Activated CD4-positive, alpha-beta T cell treated with anti-CD3 and anti-CD28 coated beads, Interleukin-2, Interleukin-6, amounts not matched to agents 100 ng/mL and 50 ng/mL, durations not matched to agents 16 hours and 8 hours (primary cell): Measurements from ENCODE around the gene ALPI.
"Not testable (repeated sequence)": the region's sequence is repeated elsewhere in the genome, so short reads cannot be mapped to it uniquely, and the experiment has no call there.

Experiments
- DNase-seq: peaks from one replicate; pipeline ENCODE4 v3.0.0-alpha.2; 2020

The ALPI gene

DNA sequence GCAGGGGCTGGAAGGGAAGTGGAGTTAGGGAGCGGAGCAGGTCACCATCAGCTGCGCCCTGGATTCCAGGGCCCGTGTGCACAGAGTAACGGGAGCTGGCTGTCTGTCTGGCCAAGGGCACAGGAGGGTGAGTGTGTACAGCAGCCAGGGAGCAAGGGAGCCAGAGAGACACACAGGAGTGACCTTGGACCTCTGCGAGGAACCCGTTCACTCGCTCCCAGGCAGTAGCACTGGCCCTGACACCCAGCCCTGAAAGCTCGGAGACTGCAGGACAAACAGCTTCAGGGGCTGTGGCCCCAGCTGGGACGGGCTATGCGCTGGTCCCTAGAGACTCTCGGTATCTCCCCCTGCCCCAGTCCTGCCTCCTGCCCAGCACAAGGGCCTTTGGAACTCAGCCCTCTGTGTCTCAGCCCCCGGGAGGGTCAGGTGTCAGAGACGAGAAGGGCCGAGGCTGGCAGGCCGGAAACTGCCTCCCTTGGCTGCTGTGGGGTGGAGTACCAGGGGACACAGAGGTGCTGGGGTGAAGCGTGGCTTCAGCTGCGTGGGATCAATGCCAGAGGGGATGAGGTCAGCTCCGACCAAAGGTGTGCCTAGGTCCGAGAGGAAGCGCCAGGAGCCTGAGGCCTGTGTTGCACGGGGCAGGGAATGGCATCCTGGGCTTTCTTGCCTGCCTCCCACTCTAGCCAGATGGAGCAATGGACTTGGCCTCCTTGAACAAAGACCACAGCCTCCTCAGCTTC is 12.1 kb upstream of the ALPI start:
- not testable (repeated sequence) for DNase-seq

DNA sequence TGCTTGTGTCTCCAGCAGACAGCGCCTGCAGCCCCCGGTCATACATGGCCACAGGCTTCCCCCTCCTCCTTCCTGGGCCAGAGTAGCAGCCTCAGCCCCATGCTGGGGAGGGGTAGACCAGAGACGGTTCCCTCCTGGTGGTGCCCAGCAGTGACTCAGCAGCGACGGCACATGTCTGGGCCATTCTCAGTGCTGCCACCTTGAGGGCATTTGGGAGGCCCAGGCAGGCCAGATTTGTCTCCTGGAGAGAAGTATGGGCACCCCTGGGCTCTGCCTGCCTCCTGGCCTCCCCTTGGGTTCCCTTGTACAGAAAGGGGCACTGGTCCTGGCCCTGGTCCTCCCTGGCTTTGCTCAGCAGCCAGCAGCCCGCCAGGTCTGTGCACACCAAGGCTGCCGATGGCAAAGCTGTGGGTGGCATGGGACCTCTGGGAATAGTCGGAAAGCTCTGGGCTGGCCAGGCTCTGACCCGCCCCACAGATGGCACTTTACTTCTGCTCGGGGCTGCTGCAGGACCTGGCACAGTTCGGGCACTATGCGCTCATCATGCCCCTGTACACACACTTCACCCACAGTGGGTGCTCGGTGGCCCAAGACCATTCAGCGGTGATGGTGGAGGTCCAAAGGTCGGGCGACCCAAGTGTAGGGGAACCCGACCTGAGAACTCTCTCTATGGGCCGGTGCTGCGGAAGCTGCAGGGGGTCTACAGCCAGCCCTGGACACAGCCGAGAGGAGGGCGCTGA is 11.4 kb upstream of the ALPI start:
- peak; percentile 90 for DNase-seq

DNA sequence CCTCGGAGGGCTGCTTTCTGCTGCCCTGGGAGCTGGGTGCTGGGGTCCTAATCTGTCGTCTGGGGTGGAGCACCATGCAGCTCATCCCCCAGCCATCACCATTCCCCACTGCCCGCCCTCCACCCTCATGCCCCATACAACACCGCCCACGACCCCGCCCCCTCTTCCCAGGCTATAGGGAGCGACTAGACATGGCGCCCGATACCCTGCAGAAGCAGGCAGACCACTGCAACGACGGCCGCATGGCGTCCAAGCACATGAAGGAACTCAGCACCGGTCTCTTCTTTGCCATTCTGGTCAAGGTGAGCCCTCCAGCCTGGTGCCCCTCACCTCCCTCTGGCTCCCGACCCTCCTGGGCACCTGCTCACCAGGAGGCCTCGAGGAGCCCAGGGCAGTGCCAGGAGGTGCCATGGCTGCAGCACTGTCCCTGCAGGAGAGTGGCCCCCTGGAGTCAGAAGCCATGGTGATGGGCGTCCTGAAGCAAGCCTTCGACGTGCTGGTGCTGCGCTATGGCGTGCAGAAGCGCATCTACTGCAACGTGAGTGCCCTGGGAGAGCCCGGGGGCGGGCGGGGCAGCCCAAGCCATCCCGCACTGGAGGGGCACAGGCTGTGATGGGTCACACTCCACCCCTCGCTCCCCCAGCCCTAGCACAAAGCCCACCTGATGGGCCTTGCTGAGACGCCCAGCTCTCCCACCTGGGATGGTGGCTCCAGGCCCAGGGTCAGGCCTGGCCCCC is 10.6 kb upstream of the ALPI start:
- DNase-seq = not testable (repeated sequence)

DNA sequence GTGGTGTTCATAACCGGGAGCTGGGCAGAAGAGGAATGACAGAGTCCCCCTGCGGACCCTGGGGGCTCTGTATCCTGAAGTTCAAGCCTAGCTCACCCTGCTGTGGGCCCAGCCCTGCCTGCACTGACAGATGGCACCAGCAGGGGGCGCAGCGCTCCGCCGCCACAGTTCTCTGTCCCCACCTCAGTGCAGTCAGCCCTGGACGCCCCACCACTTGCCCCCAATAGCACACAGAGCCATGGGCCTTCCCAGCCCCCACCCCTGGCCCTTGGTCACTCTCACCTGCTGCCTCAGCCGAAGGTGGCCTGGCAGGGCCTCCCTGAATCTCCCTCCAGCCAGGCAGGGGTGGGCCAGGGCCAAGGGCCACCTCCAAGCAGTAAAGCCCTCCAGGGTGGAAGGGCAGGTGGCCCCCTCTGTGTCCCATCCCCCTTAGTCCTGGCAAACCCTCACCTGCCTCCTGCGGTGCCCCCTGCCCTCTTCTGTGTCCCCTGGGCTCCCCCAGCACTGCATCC is 9.6 kb upstream of the ALPI start:
- not testable (repeated sequence) for DNase-seq

DNA sequence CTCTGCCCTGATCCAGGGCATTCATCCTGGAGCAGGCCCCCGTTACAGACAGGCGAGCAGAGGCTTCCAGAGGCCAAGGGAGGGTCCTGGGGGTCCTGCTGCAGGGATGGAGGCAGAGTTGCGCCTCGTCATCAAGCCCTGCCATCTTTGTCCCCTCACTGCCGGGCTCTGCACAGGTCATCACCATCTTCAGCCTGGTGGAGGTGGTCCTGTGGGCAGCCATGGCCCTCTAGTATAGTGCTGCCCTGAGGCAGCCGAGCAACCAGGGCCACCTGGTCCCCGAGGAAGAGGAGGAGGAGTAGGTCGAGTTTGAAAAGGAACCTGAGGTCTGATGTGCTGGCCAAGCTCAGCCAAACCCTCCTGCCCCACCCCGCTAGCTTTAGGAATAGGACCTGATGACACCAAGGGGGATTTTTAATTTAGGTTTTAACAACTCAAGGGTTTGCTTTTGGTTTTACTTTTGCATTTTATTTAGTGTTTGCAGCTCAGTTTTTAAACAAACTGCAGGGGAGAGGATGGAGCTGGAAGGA is 8.8 kb upstream of the ALPI start:
- no peak for DNase-seq

DNA sequence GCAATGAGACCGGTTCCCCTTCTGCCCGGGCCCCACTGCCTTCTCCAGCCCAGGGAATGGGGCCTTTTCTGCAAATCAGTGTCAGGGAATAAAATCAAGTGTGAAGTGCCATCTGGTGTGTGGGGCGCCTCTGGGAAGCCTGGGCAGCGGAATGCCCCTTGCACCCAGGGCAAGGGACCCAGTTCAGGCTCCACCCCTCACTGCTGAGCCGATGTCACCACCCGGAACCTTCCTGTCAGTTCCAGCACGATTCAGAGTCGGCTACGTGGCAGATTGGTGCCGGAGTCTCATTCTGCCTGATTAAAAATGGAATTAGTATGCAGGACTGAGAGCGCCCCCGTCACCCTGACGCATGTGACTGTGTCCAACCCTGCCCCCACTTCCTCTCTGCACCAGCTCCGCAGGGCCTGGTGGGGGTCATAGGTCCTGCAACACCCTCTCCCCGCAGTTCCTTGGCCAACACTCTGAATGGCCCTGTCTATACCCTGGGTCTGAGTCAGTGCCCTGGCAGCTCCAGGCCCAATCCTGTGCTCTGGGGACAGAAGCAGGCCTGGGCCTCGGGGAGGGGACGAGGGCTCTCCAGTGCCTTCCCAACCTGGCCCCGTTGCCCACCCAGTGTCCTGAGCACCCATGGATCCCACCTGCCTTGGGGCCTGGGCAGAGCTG is 8.2 kb upstream of the ALPI start:
- DNase-seq = no peak

DNA sequence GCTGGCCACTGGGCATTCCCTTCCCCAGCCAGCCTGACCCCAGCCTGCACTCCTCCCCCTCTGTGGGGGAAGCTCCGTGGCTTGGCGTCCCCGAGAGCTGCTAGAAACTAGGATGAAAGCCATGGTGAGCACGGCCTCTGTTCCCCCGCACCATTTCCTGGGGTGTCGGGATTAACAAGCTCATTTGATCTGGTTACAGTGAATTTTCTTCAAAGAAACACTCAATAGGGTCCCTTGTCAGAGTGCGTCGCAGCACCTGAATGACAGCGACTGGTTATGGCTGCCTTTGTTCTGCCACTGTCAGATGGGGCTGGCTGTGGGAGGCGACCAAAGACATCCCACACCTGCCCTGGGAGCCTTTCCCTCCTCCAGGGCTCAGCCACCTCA is 7.7 kb upstream of the ALPI start:
- no peak for DNase-seq

DNA sequence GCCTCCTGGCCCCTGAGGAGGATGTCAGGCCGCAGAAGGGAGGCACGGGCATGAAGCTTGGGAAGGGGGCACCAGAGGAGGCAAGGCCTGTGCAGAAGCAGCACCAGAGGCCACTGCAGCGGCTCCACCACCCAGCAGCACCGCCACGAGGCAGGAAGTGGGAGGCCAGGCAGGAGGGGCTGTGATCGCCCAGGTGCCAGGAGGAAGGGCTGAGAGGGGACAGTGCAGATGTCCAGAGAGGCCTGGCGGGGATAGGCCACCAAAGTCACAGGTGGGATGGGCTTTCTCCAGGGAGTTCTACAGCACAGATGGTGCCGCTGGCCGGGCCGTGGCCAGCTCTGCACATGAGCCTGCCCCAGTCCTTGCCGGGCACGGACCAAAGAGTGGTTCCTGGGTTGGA is 6.0 kb upstream of the ALPI start:
- DNase-seq = no peak

DNA sequence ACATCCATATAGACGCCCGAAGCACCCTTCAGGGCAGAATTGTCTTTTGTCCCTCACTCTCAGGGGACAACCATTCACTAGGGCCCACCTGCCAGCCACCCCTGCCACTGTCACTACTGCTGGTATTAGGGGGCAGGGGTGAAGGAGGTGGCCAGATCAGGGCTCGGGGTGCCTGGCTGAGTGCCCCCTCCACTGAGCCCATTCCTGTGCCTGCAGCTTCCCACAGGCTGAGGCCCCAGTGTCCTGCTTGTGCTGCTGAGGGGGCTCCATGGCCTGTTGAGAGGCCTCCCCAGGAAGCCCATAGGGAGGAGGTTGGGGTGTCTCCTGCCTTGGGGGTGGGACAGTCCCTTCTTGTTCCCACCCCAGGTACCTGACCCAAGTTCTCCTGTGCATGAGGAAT is 4.3 kb upstream of the ALPI start:
- DNase-seq = not testable (repeated sequence)

DNA sequence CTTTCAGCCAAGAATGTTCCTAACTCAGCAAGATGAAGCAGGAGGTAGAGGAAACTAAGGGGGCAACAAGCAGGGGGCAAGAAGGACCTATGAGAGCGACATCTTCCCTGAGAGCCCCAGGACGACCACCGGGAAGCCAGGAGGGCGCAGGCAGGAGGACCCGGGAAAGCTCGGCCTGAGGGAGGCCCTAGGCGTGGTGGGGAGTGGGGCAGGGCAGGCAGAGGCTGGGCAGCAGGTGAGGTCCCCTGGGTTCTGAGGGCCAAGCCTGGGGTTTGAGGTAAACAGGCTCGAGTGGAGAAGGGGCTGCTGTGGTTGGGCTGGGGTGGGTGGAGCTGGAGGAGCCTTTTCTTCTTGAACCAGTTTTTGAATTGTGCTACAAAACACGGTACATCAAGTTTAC is 1.3 kb upstream of the ALPI start:
- DNase-seq = no peak

DNA sequence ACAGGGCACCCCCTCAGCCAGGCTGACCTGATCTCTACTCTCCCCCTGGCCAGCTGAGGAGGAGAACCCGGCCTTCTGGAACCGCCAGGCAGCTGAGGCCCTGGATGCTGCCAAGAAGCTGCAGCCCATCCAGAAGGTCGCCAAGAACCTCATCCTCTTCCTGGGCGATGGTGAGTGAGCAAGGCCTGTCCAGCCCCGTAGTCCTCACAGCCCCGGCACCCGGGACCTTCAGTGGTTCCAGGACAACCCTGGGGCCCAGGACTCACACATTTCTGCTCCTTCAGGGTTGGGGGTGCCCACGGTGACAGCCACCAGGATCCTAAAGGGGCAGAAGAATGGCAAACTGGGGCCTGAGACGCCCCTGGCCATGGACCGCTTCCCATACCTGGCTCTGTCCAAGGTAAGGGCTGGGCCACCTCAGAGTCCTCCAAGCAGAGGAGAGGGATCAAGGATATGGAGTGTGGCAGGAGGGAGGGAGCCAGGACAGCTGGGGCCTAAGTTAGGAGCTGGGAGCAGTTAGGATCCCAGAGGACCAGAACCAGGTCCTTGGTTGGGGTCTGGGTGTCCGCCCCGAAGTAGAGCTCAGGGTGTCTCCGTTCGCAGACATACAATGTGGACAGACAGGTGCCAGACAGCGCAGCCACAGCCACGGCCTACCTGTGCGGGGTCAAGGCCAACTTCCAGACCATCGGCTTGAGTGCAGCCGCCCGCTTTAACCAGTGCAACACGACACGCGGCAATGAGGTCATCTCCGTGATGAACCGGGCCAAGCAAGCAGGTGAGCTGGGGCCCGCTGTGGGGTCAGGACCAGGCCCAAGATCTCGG is 555 bp downstream of the ALPI start:
- DNase-seq = no peak

DNA sequence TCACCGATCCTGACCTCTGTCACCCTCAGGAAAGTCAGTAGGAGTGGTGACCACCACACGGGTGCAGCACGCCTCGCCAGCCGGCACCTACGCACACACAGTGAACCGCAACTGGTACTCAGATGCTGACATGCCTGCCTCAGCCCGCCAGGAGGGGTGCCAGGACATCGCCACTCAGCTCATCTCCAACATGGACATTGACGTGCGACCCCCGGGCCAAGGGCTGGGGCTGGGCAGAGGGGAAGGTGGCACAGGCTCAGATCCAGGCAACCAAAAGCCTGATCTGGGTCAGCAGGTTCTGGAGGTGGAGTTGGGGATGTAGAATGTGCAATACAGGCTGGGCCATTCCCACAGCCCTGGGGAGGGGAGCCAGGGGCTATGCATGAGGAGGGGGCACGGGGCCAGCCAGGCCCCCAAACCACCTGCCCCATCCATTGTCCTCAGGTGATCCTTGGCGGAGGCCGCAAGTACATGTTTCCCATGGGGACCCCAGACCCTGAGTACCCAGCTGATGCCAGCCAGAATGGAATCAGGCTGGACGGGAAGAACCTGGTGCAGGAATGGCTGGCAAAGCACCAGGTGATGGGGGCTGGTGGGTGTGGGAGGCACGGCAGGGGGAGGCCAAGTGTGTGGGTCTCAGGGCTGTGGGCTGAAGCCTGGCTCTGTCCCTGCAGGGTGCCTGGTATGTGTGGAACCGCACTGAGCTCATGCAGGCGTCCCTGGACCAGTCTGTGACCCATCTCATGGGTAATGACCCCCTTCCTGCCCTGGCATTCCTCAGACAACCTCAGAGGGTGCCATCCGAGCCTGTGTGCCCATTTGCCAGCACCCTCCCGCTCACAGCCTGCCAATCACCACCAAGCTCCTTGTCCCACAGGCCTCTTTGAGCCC is 1.4 kb downstream of the ALPI start:
- no peak for DNase-seq

DNA sequence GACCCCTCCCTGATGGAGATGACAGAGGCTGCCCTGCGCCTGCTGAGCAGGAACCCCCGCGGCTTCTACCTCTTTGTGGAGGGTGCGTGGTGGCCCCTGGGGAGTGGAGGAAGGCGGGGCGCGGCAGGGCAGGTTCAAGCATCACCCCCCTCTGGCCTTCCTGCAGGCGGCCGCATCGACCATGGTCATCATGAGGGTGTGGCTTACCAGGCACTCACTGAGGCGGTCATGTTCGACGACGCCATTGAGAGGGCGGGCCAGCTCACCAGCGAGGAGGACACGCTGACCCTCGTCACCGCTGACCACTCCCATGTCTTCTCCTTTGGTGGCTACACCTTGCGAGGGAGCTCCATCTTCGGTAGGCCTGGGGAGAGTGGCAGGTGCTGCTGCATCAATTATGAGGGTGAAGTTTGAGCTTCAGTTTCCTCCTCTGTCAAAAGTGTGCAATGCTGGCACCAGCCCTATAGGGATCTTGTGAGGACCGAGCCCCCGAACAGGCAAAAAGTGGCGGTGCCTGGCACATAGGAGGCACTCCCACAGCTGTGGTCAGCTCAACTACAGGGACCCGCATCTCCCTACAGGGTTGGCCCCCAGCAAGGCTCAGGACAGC is 2.2 kb downstream of the ALPI start:
- no peak for DNase-seq

DNA sequence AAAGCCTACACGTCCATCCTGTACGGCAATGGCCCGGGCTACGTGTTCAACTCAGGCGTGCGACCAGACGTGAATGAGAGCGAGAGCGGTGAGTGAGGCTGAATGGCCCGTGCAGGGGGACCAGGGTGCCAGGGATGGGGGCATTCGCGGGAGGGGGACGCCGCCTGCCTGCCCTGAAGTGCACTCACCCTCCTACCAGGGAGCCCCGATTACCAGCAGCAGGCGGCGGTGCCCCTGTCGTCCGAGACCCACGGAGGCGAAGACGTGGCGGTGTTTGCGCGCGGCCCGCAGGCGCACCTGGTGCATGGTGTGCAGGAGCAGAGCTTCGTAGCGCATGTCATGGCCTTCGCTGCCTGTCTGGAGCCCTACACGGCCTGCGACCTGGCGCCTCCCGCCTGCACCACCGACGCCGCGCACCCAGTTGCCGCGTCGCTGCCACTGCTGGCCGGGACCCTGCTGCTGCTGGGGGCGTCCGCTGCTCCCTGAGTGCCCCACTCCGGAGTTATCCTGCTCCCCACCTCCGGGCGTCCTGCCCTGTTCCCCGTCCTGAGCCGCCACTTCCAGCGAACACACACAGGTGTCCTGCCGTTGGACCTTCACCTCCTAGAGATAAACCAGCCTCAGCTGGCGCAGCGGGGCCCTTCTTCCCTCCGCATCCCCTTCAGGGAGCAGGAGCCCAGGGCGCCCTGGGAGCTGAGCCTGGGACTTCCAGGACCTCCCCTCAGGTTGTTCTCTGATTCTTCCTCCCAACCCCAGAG is 2.9 kb downstream of the ALPI start:
- no peak for DNase-seq

DNA sequence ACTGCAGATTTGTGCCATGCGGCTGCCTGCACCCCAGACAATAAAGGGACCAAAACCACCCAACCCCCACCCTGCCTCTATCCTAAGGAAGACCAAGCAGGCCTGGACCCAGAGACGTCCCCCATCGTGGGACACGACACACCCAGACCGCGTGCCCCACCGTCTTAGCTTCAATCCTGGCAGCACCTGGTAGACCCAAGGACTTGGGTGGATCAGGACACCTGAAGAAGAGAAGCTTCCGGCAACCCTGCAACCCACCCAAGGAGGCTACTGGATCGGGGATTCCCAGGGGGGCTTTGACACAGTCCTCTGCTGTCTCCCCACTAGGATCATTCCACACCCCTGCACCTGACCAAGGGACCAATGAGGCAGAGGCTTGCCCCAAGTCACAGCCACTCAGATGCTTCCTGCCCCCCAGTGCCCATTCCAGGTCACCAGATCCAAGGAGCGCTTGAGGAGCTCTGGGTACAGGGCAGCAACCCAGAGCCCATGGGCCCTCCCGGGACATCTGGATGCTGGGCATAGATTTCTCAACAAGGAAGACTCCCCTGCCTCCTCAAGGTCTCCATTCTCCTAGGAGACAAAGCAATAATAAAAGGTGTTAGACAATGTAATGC is 3.6 kb downstream of the ALPI start:
- DNase-seq = no peak

DNA sequence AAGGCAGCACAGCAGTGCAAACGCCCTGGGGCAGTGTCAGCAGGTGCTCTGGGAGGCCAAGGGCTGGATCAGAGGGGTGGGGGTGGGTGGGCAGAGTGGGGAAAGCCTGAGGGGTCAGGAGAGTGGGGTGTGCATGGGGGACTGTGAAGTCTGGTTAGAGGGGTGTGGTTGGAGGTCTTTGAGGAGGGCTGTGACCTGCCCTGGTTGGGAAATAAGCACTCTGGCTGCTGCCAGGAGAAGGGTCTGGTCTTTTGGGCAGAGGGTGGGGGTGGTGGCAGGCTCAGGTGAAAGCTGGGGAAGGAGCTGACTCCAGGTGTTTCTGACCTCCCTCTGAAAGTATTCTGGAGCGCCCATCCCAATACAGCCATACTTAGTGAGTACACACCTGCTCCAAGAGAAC is 4.2 kb downstream of the ALPI start:
- no peak for DNase-seq

DNA sequence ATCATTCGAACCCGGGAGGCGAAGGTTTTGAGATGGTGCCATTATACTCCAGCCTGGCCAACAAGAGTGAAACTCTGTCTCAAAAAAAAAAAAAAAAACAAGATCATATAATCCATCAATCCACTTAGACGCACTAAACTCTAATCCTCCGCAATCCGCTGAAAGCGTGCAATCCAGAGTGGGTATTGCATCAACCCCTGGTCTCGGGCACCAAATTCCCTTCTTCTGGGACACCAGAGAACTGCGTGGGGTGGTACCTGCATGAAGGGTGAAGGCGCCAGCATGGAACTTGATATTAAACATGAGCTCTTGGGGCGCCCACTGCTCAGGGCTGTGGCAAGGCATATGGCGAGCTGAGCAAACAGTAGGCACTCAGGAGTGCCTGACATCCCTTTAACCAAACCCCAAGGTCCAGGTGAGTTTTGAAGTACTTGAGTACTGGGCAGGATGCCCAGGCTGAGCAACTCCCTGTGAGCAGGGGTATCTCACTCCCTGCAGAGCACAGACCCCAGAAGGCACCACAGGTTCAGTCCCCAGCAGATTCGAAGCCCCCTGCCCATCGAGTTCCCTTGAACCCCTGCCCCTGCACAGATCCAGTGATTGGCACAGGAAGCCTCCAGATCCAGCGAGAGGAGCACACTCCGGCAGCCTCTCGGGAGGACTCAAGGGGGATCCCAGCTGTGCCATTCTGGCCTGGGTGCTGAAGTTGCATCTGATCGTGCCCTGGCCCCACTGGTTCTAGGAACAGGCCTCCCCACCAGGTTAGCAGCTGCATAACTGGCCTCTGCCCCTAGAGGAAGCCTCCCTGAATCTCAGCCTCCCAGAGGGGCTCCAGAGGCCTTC is 8.0 kb downstream of the ALPI start:
- no peak for DNase-seq

DNA sequence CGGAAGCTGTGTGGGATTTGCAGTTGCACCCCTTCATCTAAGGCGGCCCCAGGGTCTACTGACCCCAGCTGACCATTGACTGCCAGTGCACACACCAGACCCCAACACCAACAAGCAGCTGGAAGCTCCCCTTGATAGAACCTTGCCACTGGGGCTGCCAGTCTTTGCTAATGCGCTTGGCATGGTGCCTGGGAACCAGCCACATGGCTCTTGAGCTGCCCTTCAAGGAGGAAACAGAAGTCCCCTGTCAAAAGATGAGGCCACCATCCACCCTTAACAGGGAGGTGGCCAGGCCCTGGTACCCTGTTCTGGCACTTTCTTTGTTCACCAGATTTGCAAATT is 8.6 kb downstream of the ALPI start:
- DNase-seq = no peak
